ENCODE measurements around the gene CMTM7.

- no peak for TF ChIP-seq CTCF (IDR thresholded peaks at IDR 0.05)
- TF ChIP-seq POLR2A (IDR thresholded peaks at IDR 0.05), result no peak
Observed at GRCh38 chr3:32495609-32496008, 104.0 kb downstream of the CMTM7 start.
